LNCaP clone FGC (cell line): ENCODE data around the gene RAPSN.

Source experiments
- DNase-seq: peaks from one replicate; pipeline ENCODE4 v3.0.0-alpha.2; 2011; ENCODE audit warnings: low read depth
- H3K4me3 ChIP-seq: 2 replicates; pipeline ENCODE4 v1.5.1; 2011; ENCODE audit warnings: mild to moderate bottlenecking, low read depth, low read length, control low read depth
- CTCF ChIP-seq: IDR thresholded peaks from 2 replicates; pipeline ENCODE4 v1.5.1; 2012; ENCODE audit warnings: mild to moderate bottlenecking; ENCODE audit not compliant: control insufficient read depth, insufficient read depth; ENCODE audit errors: extremely low read depth

The RAPSN gene

GRCh38 chr11:47430524-47430923, 18.4 kb downstream of the RAPSN start:
- no peak for DNase-seq
- TF ChIP-seq CTCF = no peak
- no peak overlapping the region for H3K4me3 ChIP-seq

- DNase-seq = peak; percentile 71
- H3K4me3 ChIP-seq = peak within 1 kb of the TSS; percentile 88
- TF ChIP-seq CTCF = no peak
These were observed 22.6 kb downstream of the RAPSN start, which contains the start of gene PSMC3 for GRCh38 chr11:47426062-47426956. PSMC3 (minus strand) TSS chr11:47426439; CDS start chr11:47426279, 160 bp downstream.

GRCh38 chr11:47425611-47426010, 23.3 kb downstream of the RAPSN start:
- TF ChIP-seq CTCF = no peak
- H3K4me3 ChIP-seq = peak overlapping the region; percentile 88
- DNase-seq = no peak

- DNase-seq = no peak
- no peak for TF ChIP-seq CTCF
These were observed 30.3 kb downstream of the RAPSN start for GRCh38 chr11:47418454-47419259.

GRCh38 chr11:47417712-47418111, 31.2 kb downstream of the RAPSN start:
- H3K4me3 ChIP-seq = no peak overlapping the region
- no peak for DNase-seq
- no peak for TF ChIP-seq CTCF

More at GRCh38 chr11:47418454-47419259, 30.3 kb downstream of the RAPSN start:
- no peak overlapping the region for H3K4me3 ChIP-seq

- no peak for TF ChIP-seq CTCF
- peak; percentile 62 for DNase-seq
- H3K4me3 ChIP-seq = no peak overlapping the region
These were observed 32.9 kb downstream of the RAPSN start for GRCh38 chr11:47415949-47416472.
